ENCODE measurements around the gene SKAP2.

GRCh38 chr7:26857170-26857505 is 7.3 kb downstream of the SKAP2 start:
- TF ChIP-seq CTCF (IDR thresholded peaks at IDR 0.05) (no peak), POLR2A (IDR thresholded peaks at IDR 0.05) (no peak)

Measured in lower leg skin (tissue), 3 donors.